Fibroblast of skin of right quadriceps (primary cell): ENCODE results near the gene MIDN.
"Not testable (repeated sequence)": the region's sequence is repeated elsewhere in the genome, so short reads cannot be mapped to it uniquely, and the experiment has no call there.

Experiments
- DNase-seq: peaks from one replicate; pipeline ENCODE4 v3.0.0-alpha.2; 2013

MIDN gene

DNA sequence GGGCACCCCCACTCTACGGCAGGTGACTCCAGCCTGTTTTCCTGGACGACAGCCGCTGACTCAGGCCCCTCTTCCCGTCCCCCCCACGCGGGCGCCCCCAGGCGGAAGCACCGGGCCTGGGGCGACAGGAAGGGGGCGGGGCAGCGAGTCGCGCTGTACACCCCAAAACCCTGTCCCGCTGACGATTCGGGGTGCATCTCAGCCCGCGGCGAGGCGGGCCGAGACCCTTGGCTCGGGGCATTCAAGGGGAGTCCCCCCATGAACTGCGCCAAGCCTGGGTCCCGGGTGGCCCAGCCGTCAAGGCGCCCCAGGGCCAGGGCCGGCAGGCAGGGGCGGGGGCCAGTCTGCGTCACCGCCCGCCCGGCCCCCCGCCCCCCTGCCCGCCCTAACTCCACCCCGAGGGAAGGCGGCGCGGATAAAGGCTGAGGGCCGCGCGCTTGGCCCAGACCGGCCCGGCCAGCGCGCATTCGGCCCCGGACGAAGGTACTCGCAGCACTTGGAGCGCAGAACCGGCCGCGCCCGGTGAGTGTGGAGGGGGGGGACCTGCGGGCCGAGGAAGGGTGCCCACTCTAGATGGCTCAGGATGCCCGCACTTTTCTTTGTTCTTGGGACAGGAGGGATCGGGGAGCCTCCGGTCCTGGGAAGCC is at the start of gene MIDN:
Gene MIDN (plus strand): TSS at position 445 of the 647 bp plus-strand sequence. CDS start 1,714 bp downstream, outside the sequence.
- peak; percentile 87 for DNase-seq

DNA sequence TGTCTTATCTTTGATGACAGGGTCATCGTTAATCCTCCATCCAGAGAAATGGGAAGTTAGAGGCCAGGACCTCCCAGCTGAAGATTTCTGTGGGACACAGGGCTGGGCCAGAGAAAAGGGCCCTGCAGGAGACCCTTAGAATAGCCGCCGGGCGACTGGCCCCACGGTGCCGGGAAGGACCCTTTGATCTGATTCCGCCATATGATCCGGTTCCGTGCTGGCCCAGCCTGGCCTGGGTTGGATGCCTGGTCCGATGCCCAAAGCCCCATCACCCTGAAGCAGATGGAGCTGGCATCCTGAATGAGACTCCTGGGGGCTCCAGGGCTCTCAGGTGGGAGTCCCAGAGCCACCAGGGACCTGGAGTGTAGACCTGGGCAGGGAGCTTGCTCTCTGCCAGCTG is 48.9 kb upstream of the MIDN start:
- no peak for DNase-seq

DNA sequence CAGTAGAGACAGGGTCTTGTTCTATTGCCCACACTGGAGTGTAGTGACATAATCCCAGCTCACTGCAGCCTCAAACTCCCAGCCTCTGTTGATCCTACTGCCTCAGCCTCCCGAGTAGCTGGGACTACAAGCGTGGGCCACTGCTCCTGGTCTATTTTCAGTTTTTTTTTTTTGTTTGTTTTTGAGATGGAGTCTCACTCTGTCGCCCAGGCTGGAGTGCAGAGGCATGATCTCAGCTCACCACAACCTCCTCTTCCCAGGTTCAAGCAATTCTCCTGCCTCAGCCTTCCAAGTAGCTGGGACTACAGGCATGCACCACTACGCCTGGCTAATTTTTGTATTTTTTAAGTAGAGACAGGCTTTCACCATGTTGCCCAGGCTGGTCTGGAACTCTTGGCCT is 47.8 kb upstream of the MIDN start:
- not testable (repeated sequence) for DNase-seq

DNA sequence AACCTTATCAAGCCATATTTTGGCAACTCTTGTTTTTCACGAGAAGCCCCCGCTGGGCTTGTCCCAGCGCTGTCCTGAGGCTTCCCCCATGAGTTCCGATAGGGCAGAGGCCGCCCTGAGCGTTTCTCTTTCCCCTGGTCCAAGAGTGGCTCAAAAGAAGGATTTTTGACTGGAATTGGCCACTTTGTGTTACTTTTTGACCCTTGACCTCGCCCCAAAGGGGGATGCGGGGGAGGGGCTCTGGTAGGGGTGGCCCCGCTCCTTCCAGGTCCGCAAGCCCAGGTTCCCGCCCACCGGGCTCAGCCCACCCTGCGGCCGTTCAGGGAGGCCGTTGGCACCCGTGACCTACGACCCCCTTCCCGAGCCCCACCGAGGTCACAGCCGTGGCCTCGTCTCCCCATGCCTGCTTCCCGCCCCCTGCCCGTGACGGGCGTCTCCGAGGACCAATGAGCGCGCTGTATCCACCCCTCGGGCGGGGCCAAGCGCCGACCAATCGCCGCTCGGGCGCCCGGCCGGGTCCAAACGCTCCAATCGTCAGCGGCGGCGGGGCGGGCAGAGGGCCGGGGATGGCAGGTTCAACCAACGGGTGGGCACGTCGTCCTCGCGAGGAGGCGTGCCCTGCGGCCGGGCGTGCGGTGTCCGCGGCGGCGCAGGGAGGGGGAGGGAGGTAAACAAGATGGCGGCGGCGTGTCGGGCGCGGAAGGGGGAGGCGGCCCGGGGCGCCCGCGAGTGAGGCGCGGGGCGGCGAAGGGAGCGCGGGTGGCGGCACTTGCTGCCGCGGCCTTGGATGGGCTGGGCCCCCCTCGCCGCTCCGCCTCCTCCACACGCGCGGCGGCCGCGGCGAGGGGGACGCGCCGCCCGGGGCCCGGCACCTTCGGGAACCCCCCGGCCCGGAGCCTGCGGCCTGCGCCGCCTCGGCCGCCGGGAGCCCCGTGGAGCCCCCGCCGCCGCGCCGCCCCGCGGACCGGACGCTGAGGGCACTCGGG is 43.0 kb upstream of the MIDN start, which contains the start of gene STK11:
Gene STK11 (plus strand): TSS at position 665 of the 986 bp plus-strand sequence. CDS start 1,136 bp downstream, outside the sequence.
- peak; percentile 98 for DNase-seq

DNA sequence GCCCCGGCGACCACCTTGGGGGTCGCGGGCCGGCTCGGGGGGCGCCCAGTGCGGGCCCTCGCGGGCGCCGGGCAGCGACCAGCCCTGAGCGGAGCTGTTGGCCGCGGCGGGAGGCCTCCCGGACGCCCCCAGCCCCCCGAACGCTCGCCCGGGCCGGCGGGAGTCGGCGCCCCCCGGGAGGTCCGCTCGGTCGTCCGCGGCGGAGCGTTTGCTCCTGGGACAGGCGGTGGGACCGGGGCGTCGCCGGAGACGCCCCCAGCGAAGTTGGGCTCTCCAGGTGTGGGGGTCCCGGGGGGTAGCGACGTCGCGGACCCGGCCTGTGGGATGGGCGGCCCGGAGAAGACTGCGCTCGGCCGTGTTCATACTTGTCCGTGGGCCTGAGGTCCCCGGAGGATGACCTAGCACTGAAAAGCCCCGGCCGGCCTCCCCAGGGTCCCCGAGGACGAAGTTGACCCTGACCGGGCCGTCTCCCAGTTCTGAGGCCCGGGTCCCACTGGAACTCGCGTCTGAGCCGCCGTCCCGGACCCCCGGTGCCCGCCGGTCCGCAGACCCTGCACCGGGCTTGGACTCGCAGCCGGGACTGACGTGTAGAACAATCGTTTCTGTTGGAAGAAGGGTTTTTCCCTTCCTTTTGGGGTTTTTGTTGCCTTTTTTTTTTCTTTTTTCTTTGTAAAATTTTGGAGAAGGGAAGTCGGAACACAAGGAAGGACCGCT is 42.1 kb upstream of the MIDN start:
- no peak for DNase-seq

DNA sequence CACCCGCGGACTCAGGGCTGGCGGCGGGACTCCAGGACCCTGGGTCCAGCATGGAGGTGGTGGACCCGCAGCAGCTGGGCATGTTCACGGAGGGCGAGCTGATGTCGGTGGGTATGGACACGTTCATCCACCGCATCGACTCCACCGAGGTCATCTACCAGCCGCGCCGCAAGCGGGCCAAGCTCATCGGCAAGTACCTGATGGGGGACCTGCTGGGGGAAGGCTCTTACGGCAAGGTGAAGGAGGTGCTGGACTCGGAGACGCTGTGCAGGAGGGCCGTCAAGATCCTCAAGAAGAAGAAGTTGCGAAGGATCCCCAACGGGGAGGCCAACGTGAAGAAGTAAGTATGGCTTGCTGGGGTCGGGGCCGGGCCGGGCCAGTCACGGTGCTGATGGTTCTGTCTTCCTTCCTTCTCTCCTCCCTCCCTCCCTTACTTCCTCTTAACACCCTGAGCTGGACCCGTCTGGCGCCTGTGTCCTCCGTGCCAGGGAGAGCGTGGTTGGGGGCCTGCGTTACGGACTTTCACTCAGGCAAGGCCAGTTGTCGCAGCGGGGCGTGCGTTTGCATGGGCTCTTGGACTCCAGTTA is 41.4 kb upstream of the MIDN start:
- no peak for DNase-seq

DNA sequence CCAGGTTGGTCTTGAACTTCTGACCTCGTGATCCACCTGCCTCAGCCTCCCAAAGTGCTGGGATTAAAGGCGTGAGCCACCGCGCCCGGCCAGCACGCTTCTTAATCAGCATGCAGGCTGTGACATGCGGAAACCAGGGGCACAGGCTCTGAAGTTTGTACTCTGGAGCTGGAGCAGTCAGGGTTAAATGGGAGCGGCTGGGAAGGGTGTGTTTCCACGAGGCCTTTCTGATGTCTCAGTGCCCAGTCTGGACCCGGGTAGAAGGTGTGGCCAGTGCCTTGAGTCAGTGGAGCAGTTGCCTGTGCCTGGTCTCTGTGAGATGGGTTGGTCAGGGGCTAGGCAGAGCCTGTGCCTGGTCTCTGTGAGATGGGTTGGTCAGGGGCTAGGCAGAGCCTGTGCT is 39.6 kb upstream of the MIDN start:
- DNase-seq = not testable (repeated sequence)

DNA sequence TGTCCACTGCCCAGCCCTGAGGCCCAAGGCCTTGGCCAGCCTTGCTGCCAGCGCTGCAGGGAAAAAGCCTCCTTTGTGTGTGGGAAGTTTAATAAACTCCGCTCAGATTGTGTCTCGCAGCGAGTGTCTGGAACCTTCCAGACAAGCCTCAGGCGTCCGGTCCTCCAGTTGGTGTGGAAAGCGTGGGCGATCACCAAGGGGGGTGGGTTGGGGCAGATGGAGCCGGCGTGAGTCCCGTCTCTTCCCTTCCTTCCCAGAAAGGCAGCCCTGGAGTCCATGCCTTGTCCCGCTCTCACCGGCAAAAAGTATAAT is 38.2 kb upstream of the MIDN start:
- DNase-seq = no peak

DNA sequence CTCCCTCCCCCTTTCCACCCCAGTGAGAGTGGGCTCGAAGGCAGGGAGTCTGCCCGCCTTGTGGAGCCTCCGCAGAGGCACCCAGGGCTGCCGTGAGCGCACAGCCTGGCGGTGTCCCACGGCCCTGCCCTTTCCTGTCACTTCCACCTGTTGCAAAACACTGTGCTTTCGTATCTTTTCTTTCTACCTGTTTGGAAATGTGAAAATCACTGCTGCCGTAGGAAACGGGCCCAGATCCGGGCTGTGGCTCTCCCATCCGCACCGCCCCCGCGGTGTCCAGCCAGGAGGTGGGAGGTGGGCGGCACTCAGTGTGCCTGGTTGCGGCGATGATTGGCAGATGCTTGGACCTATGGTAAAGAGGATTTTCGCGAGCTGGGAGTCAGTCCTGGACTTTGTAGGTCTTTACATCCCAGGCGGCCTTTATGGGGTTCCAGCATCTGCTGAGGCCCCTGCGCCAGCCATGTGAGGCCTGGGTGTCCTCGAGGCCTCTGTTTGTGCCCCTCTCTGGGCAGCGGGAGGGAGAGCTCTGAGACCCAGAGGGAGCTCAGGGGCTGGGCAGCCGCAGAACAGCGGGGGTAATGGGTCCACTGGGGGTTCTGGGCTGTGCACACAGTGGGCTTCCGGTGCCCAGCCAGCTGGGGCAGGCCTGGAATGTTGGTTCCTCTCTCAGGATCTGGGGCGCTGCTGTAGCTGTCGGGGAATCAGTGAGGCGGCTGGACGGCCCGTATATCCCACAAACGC is 36.7 kb upstream of the MIDN start:
- peak; percentile 32 for DNase-seq

DNA sequence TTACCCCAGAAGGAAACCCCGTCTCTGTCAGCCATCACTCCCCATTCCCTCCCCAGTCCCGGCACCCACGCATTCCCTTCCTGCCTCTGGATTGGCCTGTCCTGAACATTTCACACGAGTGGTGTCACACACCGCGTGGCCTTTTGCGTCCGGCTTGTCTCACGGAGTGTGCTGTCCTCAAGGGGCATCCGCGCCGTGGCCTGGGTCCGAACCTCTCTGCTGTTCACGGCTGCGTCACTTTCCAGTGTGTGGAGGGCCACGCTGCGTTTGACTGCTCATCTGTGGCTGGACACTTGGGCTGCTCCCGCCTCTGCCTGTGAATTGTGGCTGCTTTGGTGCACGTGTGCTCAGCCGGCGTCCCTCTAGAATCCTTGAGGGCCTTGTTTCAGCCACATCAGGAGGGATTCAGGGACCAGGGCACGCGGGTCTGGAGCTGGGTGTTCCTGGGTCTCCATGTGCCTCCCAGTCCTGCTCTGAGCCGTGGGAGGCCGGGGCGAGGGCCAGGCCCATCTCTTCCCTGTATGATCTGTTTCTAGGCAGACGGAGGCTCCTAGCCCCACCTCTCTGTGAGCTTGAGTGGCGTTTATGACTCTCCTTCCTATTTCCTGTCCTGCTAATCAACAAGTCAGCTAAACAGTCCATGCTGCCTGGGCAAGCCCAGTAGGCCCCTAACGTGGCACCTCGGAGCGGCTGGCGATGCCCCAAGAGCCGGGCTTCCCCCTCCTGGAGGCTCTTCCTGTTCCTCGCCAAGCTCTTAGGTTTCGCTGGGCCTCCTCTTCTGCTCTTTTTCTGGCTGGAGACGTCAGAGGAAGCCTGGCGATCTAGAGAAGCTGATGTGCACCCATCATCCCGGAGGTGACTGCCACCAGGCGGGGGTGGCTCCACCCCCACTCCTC is 34.7 kb upstream of the MIDN start:
- peak; percentile 70 for DNase-seq

DNA sequence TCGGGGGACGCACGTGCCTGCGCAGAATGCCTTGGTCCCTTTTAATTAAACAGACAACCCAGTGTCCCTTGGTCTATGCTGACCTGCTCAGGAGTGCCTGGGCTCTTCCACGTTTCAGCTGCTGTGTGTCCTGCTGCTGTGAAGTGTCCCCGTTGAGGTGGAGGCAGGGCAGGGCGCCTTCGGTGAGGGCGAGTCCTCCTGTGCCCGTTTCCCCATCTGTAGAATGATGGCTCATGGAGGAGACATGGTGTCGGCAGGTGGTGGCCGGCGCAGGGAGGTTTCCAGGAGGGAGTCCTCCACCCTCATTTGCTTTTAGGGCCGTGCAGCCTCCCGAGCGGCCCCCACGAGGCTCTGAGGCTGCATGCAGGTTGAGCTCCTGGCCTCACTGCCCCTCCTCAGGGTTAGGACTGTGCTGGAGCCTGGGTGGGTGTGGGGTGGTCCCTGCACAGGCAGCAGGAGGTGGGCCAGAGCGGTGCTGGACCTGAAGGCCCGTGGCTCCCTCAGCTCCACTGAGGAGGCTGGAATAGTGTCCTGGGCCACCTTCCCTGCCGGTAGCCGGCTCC is 34.0 kb upstream of the MIDN start:
- no peak for DNase-seq

DNA sequence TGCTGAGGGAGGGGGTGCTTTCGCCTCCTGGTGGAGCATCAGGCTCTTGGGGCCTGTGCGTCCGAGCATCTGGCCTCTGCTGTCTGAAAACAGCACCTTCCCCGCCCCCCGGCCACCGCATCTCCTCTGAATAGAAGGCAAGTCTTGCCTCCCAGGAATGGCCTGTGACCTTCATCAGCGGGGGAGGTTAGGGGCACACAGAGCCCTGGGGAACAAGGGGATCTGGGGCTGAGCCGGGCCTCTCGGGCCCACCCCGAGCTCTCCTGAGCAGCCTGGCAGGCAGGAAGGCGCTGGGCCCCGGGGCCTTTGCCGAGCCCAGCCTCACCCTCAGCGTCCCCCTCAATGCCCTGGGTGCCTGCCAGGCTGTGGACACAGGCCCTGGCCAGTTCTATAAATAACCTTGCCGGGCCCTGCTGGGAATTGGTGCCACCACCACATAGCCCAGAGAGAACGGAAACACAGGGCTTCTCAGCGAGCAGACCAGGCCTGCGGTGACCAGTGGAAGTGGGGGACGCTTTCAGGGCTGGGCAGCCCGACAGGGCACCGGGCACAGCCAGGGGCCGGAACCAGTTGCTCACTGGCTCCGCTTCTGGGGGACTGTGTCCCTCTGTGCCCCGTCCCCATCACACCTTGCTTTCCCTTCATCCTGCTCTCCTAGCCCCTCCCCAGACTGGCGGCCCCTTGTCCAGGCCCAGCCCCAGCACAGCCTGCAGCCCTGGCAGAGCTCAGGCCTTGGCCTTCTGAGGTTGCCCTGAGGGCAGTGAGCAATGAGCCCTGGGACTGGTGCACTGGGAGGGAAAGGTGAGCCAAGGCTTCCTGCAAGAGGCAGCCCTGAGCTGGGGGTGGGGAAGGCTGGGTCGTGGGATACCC is 33.3 kb upstream of the MIDN start:
- no peak for DNase-seq

DNA sequence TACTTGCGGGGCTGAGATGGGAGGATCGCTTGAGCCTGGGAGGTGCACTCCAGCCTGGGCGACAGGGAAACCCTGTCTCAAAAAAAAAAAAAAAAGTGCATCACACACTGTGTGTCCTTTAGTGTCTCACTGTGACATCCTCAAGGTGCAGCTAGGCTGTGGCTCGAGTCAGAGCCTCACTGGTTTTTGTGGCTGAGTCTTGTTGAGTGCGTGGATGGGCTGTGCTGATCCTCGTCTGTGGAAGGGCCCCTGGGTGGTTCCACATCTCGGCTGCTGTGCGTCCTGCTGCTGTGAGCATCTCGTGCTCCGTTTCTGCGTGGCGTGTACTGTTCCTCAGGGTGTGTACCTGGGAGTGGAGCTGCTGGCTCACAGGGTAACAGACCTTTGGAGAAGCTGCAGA is 31.6 kb upstream of the MIDN start:
- no peak for DNase-seq

DNA sequence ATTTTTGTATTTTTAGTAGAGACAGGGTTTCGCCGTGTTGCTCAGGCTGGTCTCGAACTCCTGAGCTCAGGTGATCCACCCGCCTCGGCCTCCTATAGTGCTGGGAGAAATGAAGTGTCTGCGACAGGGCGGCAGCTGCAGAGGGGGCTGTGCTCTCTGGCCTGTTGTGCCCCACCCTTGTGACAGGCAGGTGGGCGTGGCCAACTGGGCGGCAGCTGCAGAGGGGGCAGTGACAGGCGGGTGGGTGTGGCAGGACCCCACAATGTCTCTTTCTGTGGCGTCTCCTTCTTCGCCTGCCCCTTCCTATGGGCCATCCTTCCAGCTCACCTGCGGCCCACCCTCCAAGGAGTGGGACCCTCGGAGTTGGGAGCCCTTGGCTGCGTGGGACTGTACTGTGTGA is 31.0 kb upstream of the MIDN start:
- DNase-seq = no peak

DNA sequence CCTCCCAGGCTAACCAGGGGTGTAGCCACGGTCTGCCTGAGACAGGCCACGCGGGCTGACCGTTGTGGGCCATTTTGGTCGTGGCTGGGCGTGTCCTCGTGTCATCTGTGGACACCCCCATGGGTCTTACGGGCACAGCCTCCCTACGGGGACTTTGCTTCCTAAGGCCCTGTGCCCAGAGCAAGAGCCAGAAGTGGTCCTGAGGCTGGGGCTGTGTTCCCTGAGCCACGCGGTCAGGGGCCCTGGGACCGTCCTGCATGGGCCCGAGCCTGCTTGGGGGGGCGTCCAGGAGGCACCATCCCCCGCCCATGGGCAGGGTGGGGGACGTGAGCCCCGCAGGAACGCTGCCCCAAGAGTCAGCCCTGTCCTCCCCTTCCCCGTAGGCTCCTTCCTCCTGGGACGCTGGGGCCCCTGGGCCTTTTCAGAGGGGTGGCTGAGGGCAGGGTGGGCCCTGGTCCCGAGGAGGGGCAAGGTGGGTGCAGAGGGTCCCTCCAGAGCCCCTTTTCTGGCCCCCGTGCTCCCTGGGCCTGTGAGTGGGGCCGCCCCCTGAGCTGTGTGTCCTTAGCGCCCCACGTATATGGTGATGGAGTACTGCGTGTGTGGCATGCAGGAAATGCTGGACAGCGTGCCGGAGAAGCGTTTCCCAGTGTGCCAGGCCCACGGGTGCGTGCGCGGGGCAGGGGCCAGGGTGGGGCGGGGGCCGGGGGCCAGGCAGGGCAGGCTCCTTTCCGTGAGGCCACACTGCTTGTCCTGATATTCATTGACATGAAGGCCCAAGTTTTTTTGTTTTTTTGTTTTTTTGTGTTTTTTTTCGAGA is 29.4 kb upstream of the MIDN start:
- no peak for DNase-seq

DNA sequence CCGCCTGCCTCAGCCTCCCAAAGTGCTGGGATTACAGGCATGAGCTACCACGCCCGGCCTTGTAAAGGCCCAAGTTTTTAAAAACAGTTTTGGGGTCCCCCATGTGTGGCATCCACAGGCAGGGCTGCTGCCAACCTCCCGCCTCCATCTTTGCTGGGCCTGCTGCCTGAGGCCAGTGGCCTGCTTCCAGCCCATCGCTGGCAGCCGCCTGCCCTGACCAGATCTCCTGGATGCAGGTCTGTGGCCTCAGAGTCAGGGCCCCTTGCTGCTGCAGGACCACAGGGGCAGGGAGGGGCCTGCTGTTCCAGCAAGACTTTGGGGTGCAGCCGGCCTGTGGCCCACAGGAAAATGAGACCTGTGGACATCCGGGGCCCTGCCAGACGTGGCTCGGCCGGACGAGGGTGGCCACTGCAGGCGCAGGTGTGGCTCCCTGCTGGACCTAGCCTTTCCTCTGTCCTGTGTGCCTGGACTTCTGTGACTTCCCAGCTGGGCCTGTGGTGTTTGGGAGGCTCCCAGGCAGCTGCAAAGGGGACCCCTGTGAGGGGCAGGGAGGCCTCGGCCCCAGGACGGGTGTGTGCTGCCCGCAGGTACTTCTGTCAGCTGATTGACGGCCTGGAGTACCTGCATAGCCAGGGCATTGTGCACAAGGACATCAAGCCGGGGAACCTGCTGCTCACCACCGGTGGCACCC is 28.5 kb upstream of the MIDN start:
- DNase-seq = no peak

DNA sequence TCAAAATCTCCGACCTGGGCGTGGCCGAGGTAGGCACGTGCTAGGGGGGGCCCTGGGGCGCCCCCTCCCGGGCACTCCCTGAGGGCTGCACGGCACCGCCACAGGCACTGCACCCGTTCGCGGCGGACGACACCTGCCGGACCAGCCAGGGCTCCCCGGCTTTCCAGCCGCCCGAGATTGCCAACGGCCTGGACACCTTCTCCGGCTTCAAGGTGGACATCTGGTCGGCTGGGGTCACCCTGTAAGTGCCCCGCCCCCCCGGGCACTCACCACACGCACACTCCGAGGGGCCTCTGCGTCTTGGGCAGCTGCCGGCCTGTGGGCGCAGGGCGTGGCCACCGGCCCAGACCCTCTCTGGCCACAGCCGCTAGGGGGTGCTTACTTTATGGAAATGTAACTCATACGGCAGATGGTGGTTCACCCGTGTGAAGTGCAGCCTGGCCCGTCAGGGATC is 27.9 kb upstream of the MIDN start:
- no peak for DNase-seq
